Posterior vena cava (tissue), 2 donors: ENCODE data around the gene FUT8. TPM values are rescaled to one million over a fixed set of nuclear protein-coding genes. Genes with fewer than 3 reads are reported as not detected.
"Not testable (repeated sequence)": the region's sequence is repeated elsewhere in the genome, so short reads cannot be mapped to it uniquely, and the experiment has no call there.

Source experiments
- DNase-seq: peaks from one replicate; pipeline ENCODE4 v3.0.0-alpha.2; 2020; ENCODE audit warnings: low spot score
- intact Hi-C, 2 donors: fragments of 100-400 bp; cut with DNase I; formaldehyde crosslinking; loops; one replicate each; pipeline versions ENCODE4 v1.14.1 to v1.14.2; 2022 to 2023
- total RNA-seq, 2 donors: library from RNA; stranded (reverse); fragmentation: NEBNext Ultra II Directional; extraction: Animal tissue kit (Norgen Biotek cat#: 25700); gene quantifications; one replicate each; pipeline ENCODE4 v1.2.1, GENCODE V29; 2021
- donor health status: DM: yes; HTN: yes; CAD: no.
- donor health status: DM: yes; HTN: yes; CAD: no.

Gene FUT8
- total RNA-seq, 2 donors from 2014 or later = 26.0 to 35.9 TPM

- not testable (repeated sequence) for DNase-seq
- intact Hi-C loops = loop anchor here in 1 of 2 donors (10.0 kb wide), 1 partner anchor 199 kb away; no protein-coding TSS in a partner anchor
Measured at GRCh38 chr14:65633666-65634065, 221.1 kb downstream of the FUT8 start.

- no peak for DNase-seq
Measured at GRCh38 chr14:65637780-65638179, 225.2 kb downstream of the FUT8 start.

GRCh38 chr14:65639216-65639615 is 226.7 kb downstream of the FUT8 start:
- no peak for DNase-seq
- intact Hi-C loops = loop anchor here in 1 of 2 donors (10.0 kb wide), 1 partner anchor 204 kb away; no protein-coding TSS in a partner anchor

More at GRCh38 chr14:65637780-65638179, 225.2 kb downstream of the FUT8 start:
- intact Hi-C loops = loop anchor here in 1 of 2 donors (10.0 kb wide), 1 partner anchor 203 kb away; no protein-coding TSS in a partner anchor

- intact Hi-C loops = no loop called here
- no peak for DNase-seq
Measured at GRCh38 chr14:65650826-65651225, 238.3 kb downstream of the FUT8 start.

DNA sequence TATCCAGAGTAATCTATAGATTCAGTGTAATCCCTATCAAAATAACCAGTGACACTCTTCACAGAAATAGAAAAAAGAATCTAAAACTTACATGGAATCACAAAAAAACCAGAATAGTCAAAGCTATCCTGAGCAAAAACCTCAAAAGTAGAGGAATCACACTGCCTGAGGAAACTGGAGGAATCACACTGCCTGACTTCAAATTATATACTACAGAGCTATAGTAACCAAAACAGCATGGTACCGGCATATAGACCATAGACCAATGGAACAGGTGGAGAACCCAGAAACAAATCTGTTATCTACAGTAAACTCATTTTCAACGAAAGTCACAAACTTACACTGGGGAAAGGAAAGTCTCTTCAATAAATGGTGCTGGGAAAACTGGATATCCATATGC is 244.0 kb downstream of the FUT8 start:
- no peak for DNase-seq
- intact Hi-C loops = no loop called here

- no peak for DNase-seq
Measured at GRCh38 chr14:65658202-65658601, 245.7 kb downstream of the FUT8 start.

DNA sequence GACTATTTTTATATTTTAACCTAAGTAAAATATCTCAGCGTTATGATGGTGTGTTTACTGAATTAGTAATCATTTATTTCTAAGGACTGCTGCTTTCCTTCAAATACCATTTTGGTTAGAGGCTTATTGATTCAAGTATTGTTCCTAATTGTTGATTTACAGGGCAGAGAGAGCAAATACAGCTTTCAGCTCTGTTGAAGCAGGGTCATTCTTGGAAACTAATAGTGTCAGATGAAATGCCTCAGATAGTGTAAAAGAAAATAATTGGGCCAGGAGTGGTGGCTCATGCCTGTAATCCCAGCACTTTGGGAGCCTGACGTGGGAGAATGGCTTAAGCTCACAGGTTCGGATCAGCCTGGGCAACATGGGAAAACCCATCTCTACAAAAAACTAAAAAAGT is 249.3 kb downstream of the FUT8 start:
- no peak for DNase-seq
- intact Hi-C loops = no loop called here

More at GRCh38 chr14:65658202-65658601, 245.7 kb downstream of the FUT8 start:
- intact Hi-C loops = no loop called here

DNA sequence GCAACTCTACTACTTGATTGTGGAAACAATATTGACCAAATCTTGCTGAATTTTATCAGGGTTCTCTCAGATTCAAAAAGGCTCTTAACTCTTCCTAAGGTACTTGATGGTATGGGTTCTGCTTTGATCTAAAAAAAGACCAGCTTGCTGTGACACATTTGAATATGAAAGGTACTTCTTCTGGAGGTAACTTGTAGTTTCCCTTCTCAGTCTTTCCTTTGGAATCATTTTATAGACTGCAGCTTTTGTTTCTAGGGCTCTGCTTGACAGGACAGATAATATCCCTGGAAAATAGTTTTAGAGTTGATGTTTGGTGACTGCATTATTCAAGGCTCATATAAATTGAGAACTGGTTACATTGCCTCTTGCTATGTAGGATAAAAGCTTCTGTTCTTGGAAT is 251.9 kb downstream of the FUT8 start:
- no peak for DNase-seq
- intact Hi-C loops = no loop called here

GRCh38 chr14:65676361-65677014 is 264.0 kb downstream of the FUT8 start:
- intact Hi-C loops = no loop called here
- no peak for DNase-seq

GRCh38 chr14:65685572-65685971 is 273.0 kb downstream of the FUT8 start:
- DNase-seq = no peak
- intact Hi-C loops = no loop called here

DNA sequence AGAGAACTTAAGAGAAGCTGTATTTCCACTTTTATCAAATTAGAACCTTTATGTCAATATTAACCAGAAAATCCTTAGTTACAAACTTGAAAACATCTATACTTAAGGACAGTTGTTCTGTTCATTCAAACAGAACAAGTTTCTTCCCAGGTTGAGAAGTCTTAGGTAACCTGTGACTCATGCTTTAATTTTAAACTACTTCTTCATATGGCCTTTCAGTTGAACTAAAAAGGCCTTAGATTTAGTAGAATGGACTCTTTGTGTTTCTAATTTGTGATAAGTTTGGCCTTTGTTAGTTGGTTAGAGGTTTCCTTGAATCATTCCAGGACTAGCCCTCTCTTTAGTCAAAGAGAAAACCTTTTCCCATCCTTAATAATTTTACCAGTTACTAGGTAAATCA is 274.2 kb downstream of the FUT8 start:
- intact Hi-C loops = no loop called here
- no peak for DNase-seq

DNA sequence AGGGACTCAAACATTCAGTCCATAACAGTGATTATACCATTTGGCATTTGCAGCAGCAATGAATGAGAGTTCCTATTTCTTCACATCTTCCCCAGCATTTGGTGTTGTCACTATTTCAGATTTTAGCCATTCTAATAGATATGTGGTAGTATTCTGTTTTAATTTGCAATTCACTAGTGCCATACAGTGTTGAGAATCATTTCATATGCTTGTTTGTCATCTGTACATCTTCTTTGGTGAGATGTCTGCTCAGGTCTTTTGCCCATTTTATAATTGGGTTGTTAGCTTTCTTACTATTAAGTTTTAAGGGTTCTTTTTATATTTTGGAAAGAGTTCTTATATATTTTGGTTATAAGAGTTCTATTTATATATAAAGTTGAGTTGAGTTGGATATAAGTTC is 276.5 kb downstream of the FUT8 start:
- no peak for DNase-seq
- intact Hi-C loops = no loop called here

DNA sequence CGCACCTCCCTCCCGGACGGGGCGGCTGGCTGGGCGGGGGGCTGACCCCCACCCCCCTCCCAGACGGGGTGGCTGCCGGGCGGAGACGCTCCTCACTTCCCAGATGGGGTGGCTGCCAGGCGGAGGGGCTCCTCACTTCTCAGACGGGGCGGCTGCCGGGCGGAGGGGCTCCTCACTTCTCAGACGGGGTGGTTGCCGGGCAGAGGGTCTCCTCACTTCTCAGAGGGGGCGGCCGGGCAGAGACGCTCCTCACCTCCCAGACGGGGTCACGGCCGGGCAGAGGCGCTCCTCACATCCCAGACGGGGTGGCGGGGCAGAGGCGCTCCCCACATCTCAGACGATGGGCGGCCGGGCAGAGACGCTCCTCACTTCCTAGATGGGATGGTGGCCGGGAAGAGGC is 280.0 kb downstream of the FUT8 start:
- DNase-seq, intact Hi-C loops: not testable (repeated sequence)

DNA sequence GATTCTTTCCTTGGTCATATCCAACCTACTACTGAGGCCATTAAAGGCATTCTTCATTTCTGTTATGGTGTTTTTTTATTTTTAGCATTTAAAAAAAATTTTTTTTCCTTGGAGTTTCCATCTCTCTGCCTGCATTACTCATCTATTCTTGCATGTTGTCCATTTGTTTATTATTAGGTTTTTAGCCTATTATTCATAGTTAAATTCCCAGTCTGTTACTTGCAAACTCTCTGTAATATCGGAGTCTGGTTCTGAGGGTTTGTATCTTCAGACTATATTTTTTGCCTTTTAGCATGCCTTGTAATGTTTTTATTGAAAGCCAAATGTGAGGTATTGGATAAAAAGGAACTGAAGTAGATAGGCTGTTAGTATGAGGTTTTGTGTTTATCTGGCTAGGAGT is 284.3 kb downstream of the FUT8 start:
- intact Hi-C loops = no loop called here
- no peak for DNase-seq

DNA sequence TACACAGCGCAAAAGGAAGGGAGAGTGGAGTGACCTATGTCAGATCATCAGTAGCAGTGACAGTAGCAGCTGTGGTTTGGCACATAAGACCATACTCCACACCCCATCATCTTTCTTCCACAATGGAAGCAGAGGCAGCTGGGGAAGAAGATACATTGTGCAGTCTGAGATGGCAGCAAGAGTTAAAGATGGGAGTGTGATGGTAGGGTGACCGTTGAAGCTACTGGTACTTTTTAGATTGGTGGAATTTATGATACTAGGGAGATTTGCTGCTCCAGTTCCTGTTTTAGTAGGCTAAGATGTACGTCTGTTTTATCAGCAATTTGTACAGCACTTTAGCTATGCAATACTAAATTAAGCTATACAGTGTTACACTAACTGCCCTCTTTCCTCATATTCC is 291.0 kb downstream of the FUT8 start:
- intact Hi-C loops = no loop called here
- no peak for DNase-seq

GRCh38 chr14:65703996-65704395 is 291.5 kb downstream of the FUT8 start:
- intact Hi-C loops = no loop called here
- no peak for DNase-seq

DNA sequence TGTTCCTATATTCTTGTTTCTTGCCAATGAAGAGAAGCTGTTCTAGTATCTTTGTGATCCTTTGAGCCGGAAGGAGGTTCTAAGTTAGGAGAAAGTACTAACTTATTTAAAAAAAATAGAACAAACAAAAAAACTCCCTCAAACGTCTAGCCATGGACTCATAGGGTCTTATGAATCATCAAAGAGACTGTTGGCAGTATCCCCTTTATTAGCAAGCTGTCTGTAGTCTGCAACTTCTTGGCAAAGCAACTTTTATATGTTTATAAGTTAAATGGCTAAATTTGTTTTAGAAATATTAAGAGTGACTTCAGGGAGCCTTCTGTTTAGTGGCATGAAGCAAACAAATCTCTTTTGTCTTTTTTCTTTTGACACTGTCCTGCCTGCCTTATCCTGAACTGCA is 291.9 kb downstream of the FUT8 start:
- no peak for DNase-seq

GRCh38 chr14:65704850-65705249 is 292.3 kb downstream of the FUT8 start:
- intact Hi-C loops = no loop called here
- DNase-seq = no peak

More for the DNA sequence above, 291.9 kb downstream of the FUT8 start:
- intact Hi-C loops = no loop called here

DNA sequence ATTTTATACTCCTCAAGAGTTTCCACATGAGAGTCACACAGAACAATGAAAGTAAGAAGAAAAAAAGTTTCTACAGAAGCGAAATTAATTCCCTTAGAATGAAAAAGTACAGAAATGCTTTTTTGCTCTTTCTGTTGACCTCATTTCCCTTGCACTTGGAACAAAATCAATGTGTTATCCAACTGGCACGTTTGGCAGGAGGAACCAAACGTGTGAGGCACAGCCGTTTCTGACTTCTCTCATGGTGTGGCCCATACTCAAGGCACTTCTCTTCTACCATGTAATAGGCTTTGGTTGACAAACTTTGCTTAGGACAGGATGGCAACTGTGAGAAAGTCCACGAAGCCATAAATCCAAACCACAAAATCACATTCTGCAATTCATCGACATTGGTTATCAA is 297.0 kb downstream of the FUT8 start:
- intact Hi-C loops = no loop called here
- no peak for DNase-seq

- intact Hi-C loops, DNase-seq: not testable (repeated sequence)
Measured at GRCh38 chr14:65716813-65717212, 304.3 kb downstream of the FUT8 start.

GRCh38 chr14:65717384-65717915 is 304.9 kb downstream of the FUT8 start:
- DNase-seq, intact Hi-C loops: not testable (repeated sequence)
